ENCODE measurements around the gene TTC1.

Gene TTC1

GRCh38 chr5:159971931-159972461 lies 36.9 kb upstream of the TTC1 start:
- ATAC-seq, result no peak
- TF ChIP-seq CSRNP3 (CRISPR knock-in tag; IDR thresholded peaks at IDR 0.05) (no peak), SNAI2 (CRISPR knock-in tag; IDR thresholded peaks at IDR 0.05) (no peak), RARB (CRISPR knock-in tag; IDR thresholded peaks at IDR 0.05) (no peak), CREB5 (CRISPR knock-in tag; IDR thresholded peaks at IDR 0.05; ENCODE audit: low read depth) (no peak), CSDC2 (CRISPR knock-in tag; IDR thresholded peaks at IDR 0.05) (no peak), ZFP30 (CRISPR knock-in tag; IDR thresholded peaks at IDR 0.05) (no peak), TOX (CRISPR knock-in tag; IDR thresholded peaks at IDR 0.05; ENCODE audit: borderline replicate concordance) (no peak), ARNTL (CRISPR knock-in tag; IDR thresholded peaks at IDR 0.05; ENCODE audit: borderline replicate concordance, low read depth) (no peak), TSHZ2 (CRISPR knock-in tag; IDR thresholded peaks at IDR 0.05) (no peak), OSR1 (CRISPR knock-in tag; IDR thresholded peaks at IDR 0.05) (no peak), ESRRG (CRISPR knock-in tag; IDR thresholded peaks at IDR 0.05) (no peak), POU6F1 (CRISPR knock-in tag; IDR thresholded peaks at IDR 0.05; ENCODE audit: borderline replicate concordance, low read depth) (no peak), ZNF8 (CRISPR knock-in tag; IDR thresholded peaks at IDR 0.05) (no peak), ZFP3 (CRISPR knock-in tag; IDR thresholded peaks at IDR 0.05) (no peak), ZNF70 (CRISPR knock-in tag; IDR thresholded peaks at IDR 0.05) (no peak), ZC3H10 (CRISPR knock-in tag; IDR thresholded peaks at IDR 0.05) (no peak), GLIS3 (CRISPR knock-in tag; IDR thresholded peaks at IDR 0.05) (no peak)

- no peak for ATAC-seq
- TF ChIP-seq ZNF565 (CRISPR knock-in tag; conservative IDR thresholded peaks at IDR 0.05; ENCODE audit: low read depth) (no peak), TSHZ2 (CRISPR knock-in tag; IDR thresholded peaks at IDR 0.05) (no peak), PPARA (CRISPR knock-in tag; IDR thresholded peaks at IDR 0.05; ENCODE audit: borderline replicate concordance) (no peak), ISL1 (CRISPR knock-in tag; IDR thresholded peaks at IDR 0.05) (no peak)
These were observed 36.2 kb upstream of the TTC1 start for GRCh38 chr5:159972538-159973362.
